Panc1 (cell line): ENCODE results near the gene ENOSF1. TPM values are rescaled to one million over a fixed set of nuclear protein-coding genes. Genes with fewer than 3 reads are reported as not detected.

Experiments used
- ATAC-seq: fragments of 200-7000 bp; cut with Tn5 transposase; 2 replicates; pipeline ENCODE4 v1.9.1; 2020; ENCODE audit warnings: mild to moderate bottlenecking, moderate library complexity
- BruUV-seq: library from RNA; stranded (reverse); fragments of 400-500 nt; replicated peaks from 2 replicates; lab custom pipeline; 2021; lab: Mats Ljungman, UMichigan
- CTCF ChIA-PET: fragments of 300-600 bp; sonication (Branson Sonifier 250); formaldehyde crosslinking; loops from one replicate; lab custom pipeline; 2022; ENCODE audit warnings: antibody characterized with exemption; lab: Charles Lee
- POLR2A ChIA-PET: fragments of 300-600 bp; sonication (Branson Sonifier 250); formaldehyde crosslinking; loops from one replicate; lab custom pipeline; 2022; ENCODE audit warnings: antibody characterized with exemption; lab: Charles Lee
- DNase-seq: peaks from one replicate; pipeline ENCODE4 v3.0.0-alpha.2; 2010; ENCODE audit warnings: low read depth, low spot score
- H3K27ac ChIP-seq: 2 replicates; pipeline ENCODE4 v1.5.1; 2011; ENCODE audit warnings: mild to moderate bottlenecking, low read length, inconsistent platforms
- H3K27me3 ChIP-seq: fragments of 200-500 bp; sonication (Bioruptor generic); 2 replicates; pipeline ENCODE4 v1.6.0; 2014; ENCODE audit warnings: low read length, inconsistent platforms; ENCODE audit not compliant: control insufficient read depth, insufficient read depth
- H3K36me3 ChIP-seq: fragments of 200-500 bp; sonication (Bioruptor generic); 2 replicates; pipeline ENCODE4 v1.5.1; 2014; ENCODE audit warnings: inconsistent platforms, mild to moderate bottlenecking, low read length, moderate library complexity; ENCODE audit not compliant: control insufficient read depth, insufficient read depth
- H3K4me1 ChIP-seq: 2 replicates; pipeline ENCODE4 v1.5.1; 2011; ENCODE audit warnings: inconsistent platforms, mild to moderate bottlenecking, low read length, moderate library complexity; ENCODE audit not compliant: control insufficient read depth, insufficient read depth
- H3K4me3 ChIP-seq, 2 experiments: 2 replicates each; pipeline ENCODE4 v1.5.1; 2011 to 2012; ENCODE audit warnings: low read depth in 2 of 2, low read length in 2 of 2, mild to moderate bottlenecking in 2 of 2, inconsistent platforms in 1 of 2, moderate library complexity in 1 of 2
- H3K9me3 ChIP-seq: fragments of 200-500 bp; sonication (Bioruptor generic); 2 replicates; pipeline ENCODE4 v1.5.1; 2014; ENCODE audit warnings: low read depth, mild to moderate bottlenecking, inconsistent platforms, low read length, moderate library complexity; ENCODE audit not compliant: control insufficient read depth, insufficient read depth
- CTCF ChIP-seq: fragments of 450-650 bp; IDR thresholded peaks from 2 replicates; pipeline ENCODE4 v1.5.1; 2017; ENCODE audit warnings: mild to moderate bottlenecking
- POLR2AphosphoS5 ChIP-seq: IDR thresholded peaks from 2 replicates; pipeline ENCODE4 v1.6.1; 2012; ENCODE audit warnings: mild to moderate bottlenecking, low read depth, low read length, moderate library complexity
- REST ChIP-seq, 2 experiments: IDR thresholded peaks; 2 replicates each; pipeline ENCODE4 v1.6.1; 2011 to 2012; ENCODE audit warnings: low read depth in 2 of 2, control low read depth in 1 of 2, low read length in 1 of 2, mild to moderate bottlenecking in 1 of 2, moderate library complexity in 1 of 2; ENCODE audit not compliant: insufficient read depth in 1 of 2
- SIN3A ChIP-seq: IDR thresholded peaks from 2 replicates; pipeline ENCODE4 v1.6.1; 2012; ENCODE audit warnings: low read depth, mild to moderate bottlenecking, low read length, moderate library complexity, borderline replicate concordance; ENCODE audit not compliant: insufficient read depth
- TCF7L2 ChIP-seq: IDR thresholded peaks from 2 replicates; pipeline ENCODE4 v1.6.1; 2011; ENCODE audit warnings: mild to moderate bottlenecking, low read depth, low read length, inconsistent platforms
- in situ Hi-C: cut with HindIII; loops from 2 replicates; pipeline ENCODE4 v1.10.0; 2016; ENCODE audit warnings: low sequenced_read_pairs, low pct_unique_long_range_greater_than_20kb
- intact Hi-C: fragments of 100-400 bp; cut with micrococcal nuclease; formaldehyde crosslinking; loops from one replicate; pipeline ENCODE4 v1.10.0; 2022; ENCODE audit not compliant: unreplicated experiment
- total RNA-seq: library from RNA; stranded (reverse); gene quantifications from one replicate; pipeline ENCODE4 v1.2.1, GENCODE V29; 2021; ENCODE audit not compliant: unreplicated experiment

The ENOSF1 gene
- total RNA-seq, 1 experiment from 2014 or later = 53.7 TPM

- Histone ChIP-seq H3K27ac (no peak overlapping the region), H3K27me3 (no peaks in the 10 kb centered on the region), H3K4me3 (no peak overlapping the region), H3K4me1 (0 out of 2 replicates have a peak, but pooled peaks cover 1% of the 10 kb centered on the region), H3K36me3 (peaks cover 13% of the 10 kb centered on the region; the same call in 1 of the 2 replicates), H3K9me3 (no peaks in the 10 kb centered on the region)
- in situ Hi-C loops (no loop called here), intact Hi-C loops (no loop called here)
- POLR2A ChIA-PET = no interaction called here
- ATAC-seq (no peak), DNase-seq (no peak)
- CTCF ChIA-PET = no interaction called here
- no TSS peak for BruUV-seq
- TF ChIP-seq CTCF = no peak
- no peak for TF ChIP-seq REST (IDR thresholded peaks at IDR 0.05; ENCODE audit: insufficient read depth in 1 of 2, low read depth in 2 of 2, low read length in 1 of 2)
- TF ChIP-seq TCF7L2 = no peak
- TF ChIP-seq POLR2AphosphoS5 = no peak
- TF ChIP-seq SIN3A = no peak
Measured at GRCh38 chr18:697800-698199, 14.6 kb downstream of the ENOSF1 start.

- H3K27me3 ChIP-seq = no peaks in the 10 kb centered on the region
- intact Hi-C loops (no loop called here), in situ Hi-C loops (no loop called here)
- H3K4me3 ChIP-seq = no peak overlapping the region
- H3K36me3 ChIP-seq = peaks cover 9% of the 10 kb centered on the region; the same call in 1 of the 2 replicates
- ChIA-PET POLR2A (no interaction called here), CTCF (no interaction called here)
- TF ChIP-seq CTCF = no peak
- TF ChIP-seq POLR2AphosphoS5 = no peak
- H3K4me1 ChIP-seq = no peaks in the 10 kb centered on the region
- no peaks in the 10 kb centered on the region for H3K9me3 ChIP-seq
- ATAC-seq = no peak
- no TSS peak for BruUV-seq
- H3K27ac ChIP-seq = no peak overlapping the region
- no peak for DNase-seq
Measured at GRCh38 chr18:697012-697411, 15.4 kb downstream of the ENOSF1 start.
